ENCODE data around the gene ISM1. TPM values are rescaled to one million over a fixed set of nuclear protein-coding genes. Genes with fewer than 3 reads are reported as not detected.
A peak's percentile ranks its signal among the peaks of the same experiment; 100 is the strongest.

Gene ISM1
- total RNA-seq, 3 donors from 2014 or later, result 13.0 to 18.7 (median 15.2) TPM

GRCh38 chr20:13336308-13337089 lies 115.4 kb downstream of the ISM1 start:
- no peak overlapping the region for H3K4me3 ChIP-seq
- H3K36me3 ChIP-seq, result no peaks in the 10 kb centered on the region
- H3K27ac ChIP-seq, result no peak overlapping the region
- H3K27me3 ChIP-seq, result no peaks in the 10 kb centered on the region
- intact Hi-C loops (cut with DNase I; ENCODE audit: low total_unique reads), result no loop called here
- DNase-seq (ENCODE audit: low spot score in 2 of 2), result no peak
- H3K9me3 ChIP-seq, result no peaks in the 10 kb centered on the region
- no peaks in the 10 kb centered on the region for H3K4me1 ChIP-seq
- TF ChIP-seq POLR2A (IDR thresholded peaks at IDR 0.05), result no peak
- no peak for TF ChIP-seq CTCF (IDR thresholded peaks at IDR 0.05)
- no peak for TF ChIP-seq POLR2AphosphoS5 (IDR thresholded peaks at IDR 0.05)

GRCh38 chr20:13337090-13337784 lies 116.2 kb downstream of the ISM1 start:
- Histone ChIP-seq H3K9me3 (no peaks in the 10 kb centered on the region), H3K27me3 (no peaks in the 10 kb centered on the region), H3K27ac (no peak overlapping the region), H3K4me3 (no peak overlapping the region), H3K36me3 (no peaks in the 10 kb centered on the region), H3K4me1 (no peaks in the 10 kb centered on the region)
- TF ChIP-seq POLR2AphosphoS5 (IDR thresholded peaks at IDR 0.05), result no peak
- TF ChIP-seq CTCF (IDR thresholded peaks at IDR 0.05), result no peak
- no peak for TF ChIP-seq POLR2A (IDR thresholded peaks at IDR 0.05)
- intact Hi-C loops (cut with DNase I; ENCODE audit: low total_unique reads), result no loop called here
- no peak for DNase-seq (ENCODE audit: low spot score in 2 of 2)

GRCh38 chr20:13338097-13338661 lies 117.1 kb downstream of the ISM1 start:
- Histone ChIP-seq H3K27ac (no peak overlapping the region), H3K36me3 (no peaks in the 10 kb centered on the region), H3K4me1 (no peaks in the 10 kb centered on the region), H3K27me3 (no peaks in the 10 kb centered on the region), H3K9me3 (no peaks in the 10 kb centered on the region), H3K4me3 (no peak overlapping the region)
- DNase-seq (ENCODE audit: low spot score in 2 of 2), result no peak
- no peak for TF ChIP-seq POLR2A (IDR thresholded peaks at IDR 0.05)
- TF ChIP-seq POLR2AphosphoS5 (IDR thresholded peaks at IDR 0.05), result no peak
- no peak for TF ChIP-seq CTCF (IDR thresholded peaks at IDR 0.05)
- intact Hi-C loops (cut with DNase I; ENCODE audit: low total_unique reads), result no loop called here

GRCh38 chr20:13338999-13339411 lies 117.9 kb downstream of the ISM1 start:
- no peaks in the 10 kb centered on the region for H3K9me3 ChIP-seq
- H3K4me1 ChIP-seq, result no peaks in the 10 kb centered on the region
- H3K27me3 ChIP-seq, result no peaks in the 10 kb centered on the region
- no peak for DNase-seq (ENCODE audit: low spot score in 2 of 2)
- TF ChIP-seq POLR2A (IDR thresholded peaks at IDR 0.05) (no peak), CTCF (IDR thresholded peaks at IDR 0.05) (no peak), POLR2AphosphoS5 (IDR thresholded peaks at IDR 0.05) (no peak)
- no peak overlapping the region for H3K4me3 ChIP-seq
- no peak overlapping the region for H3K27ac ChIP-seq
- intact Hi-C loops (cut with DNase I; ENCODE audit: low total_unique reads), result no loop called here
- no peaks in the 10 kb centered on the region for H3K36me3 ChIP-seq

- Histone ChIP-seq H3K36me3 (no peaks in the 10 kb centered on the region), H3K9me3 (no peaks in the 10 kb centered on the region), H3K4me3 (no peak overlapping the region), H3K4me1 (peaks cover 0 to 4% of the 10 kb centered on the region in 2 donors), H3K27ac (no peak overlapping the region), H3K27me3 (no peaks in the 10 kb centered on the region)
- DNase-seq (ENCODE audit: low spot score in 2 of 2), result no peak
- TF ChIP-seq POLR2AphosphoS5 (IDR thresholded peaks at IDR 0.05) (peak in 1 of 3 donors; percentile 15), CTCF (IDR thresholded peaks at IDR 0.05) (no peak)
- intact Hi-C loops (cut with DNase I; ENCODE audit: low total_unique reads), result no loop called here
These were observed 119.0 kb downstream of the ISM1 start for GRCh38 chr20:13340088-13340487.
